GM12873 (cell line): ENCODE results near the gene FAM53A.

Experiments used
- CTCF ChIP-seq: IDR thresholded peaks from 2 replicates; pipeline ENCODE4 v1.5.1; 2012; ENCODE audit warnings: low read depth, mild to moderate bottlenecking, moderate library complexity, low read length, control low read depth; ENCODE audit not compliant: insufficient read depth; ENCODE audit errors: missing control alignments

The FAM53A gene

GRCh38 chr4:1659104-1660043, 24.7 kb downstream of the FAM53A start:
- no peak for TF ChIP-seq CTCF

GRCh38 chr4:1658581-1658980, 25.5 kb downstream of the FAM53A start:
- TF ChIP-seq CTCF: no peak

- no peak for TF ChIP-seq CTCF
These were observed 26.0 kb downstream of the FAM53A start for GRCh38 chr4:1658146-1658545.

- TF ChIP-seq CTCF: no peak
These were observed 27.1 kb downstream of the FAM53A start for GRCh38 chr4:1656986-1657385.

- no peak for TF ChIP-seq CTCF
These were observed 28.0 kb downstream of the FAM53A start for GRCh38 chr4:1656132-1656531.

- TF ChIP-seq CTCF: no peak
These were observed 28.4 kb downstream of the FAM53A start for GRCh38 chr4:1655676-1656075.

- no peak for TF ChIP-seq CTCF
These were observed 29.0 kb downstream of the FAM53A start for GRCh38 chr4:1655081-1655480.
